ENCODE data around the gene SLA2. TPM values are rescaled to one million over a fixed set of nuclear protein-coding genes. Genes with fewer than 3 reads are reported as not detected.

The SLA2 gene
- total RNA-seq, 1 donor from 2014 or later, result not detected

- Mint-ChIP-seq H3K36me3 (peaks cover 8% of the 10 kb centered on the region), H3K4me3 (peak overlapping the region; percentile 97), H3K27me3 (no peaks in the 10 kb centered on the region), H3K4me1 (ENCODE audit: unreplicated experiment) (peaks cover 23% of the 10 kb centered on the region), H3K27ac (peak overlapping the region; percentile 94), H3K9me3 (no peaks in the 10 kb centered on the region)
- no peak for DNase-seq (ENCODE audit: extremely low spot score, unreplicated experiment)
- no peak for TF ChIP-seq CTCF (conservative IDR thresholded peaks at IDR 0.05)
Measured at GRCh38 chr20:36606158-36607066, 39.6 kb downstream of the SLA2 start.

GRCh38 chr20:36605399-36606157 is 40.4 kb downstream of the SLA2 start, which contains the start of gene RAB5IF:
TSS of gene RAB5IF (plus strand) at chr20:36605779. CDS start at chr20:36605952, 173 bp downstream.
- peak; percentile 99 for DNase-seq (ENCODE audit: extremely low spot score, unreplicated experiment)
- Mint-ChIP-seq H3K27ac (peak within 1 kb of the TSS; percentile 94), H3K36me3 (peaks cover 6% of the 10 kb centered on the region), H3K9me3 (no peaks in the 10 kb centered on the region), H3K27me3 (no peaks in the 10 kb centered on the region), H3K4me1 (ENCODE audit: unreplicated experiment) (peaks cover 24% of the 10 kb centered on the region), H3K4me3 (peak within 1 kb of the TSS; percentile 97)
- peak; percentile 96 for TF ChIP-seq CTCF (conservative IDR thresholded peaks at IDR 0.05)

- Mint-ChIP-seq H3K27me3 (no peaks in the 10 kb centered on the region), H3K27ac (peak overlapping the region; percentile 94), H3K9me3 (no peaks in the 10 kb centered on the region), H3K4me1 (ENCODE audit: unreplicated experiment) (peaks cover 24% of the 10 kb centered on the region), H3K4me3 (peak overlapping the region; percentile 97), H3K36me3 (peaks cover 4% of the 10 kb centered on the region)
- DNase-seq (ENCODE audit: extremely low spot score, unreplicated experiment), result no peak
- no peak for TF ChIP-seq CTCF (conservative IDR thresholded peaks at IDR 0.05)
Measured at GRCh38 chr20:36604952-36605398, 41.0 kb downstream of the SLA2 start.

GRCh38 chr20:36601540-36601939 is 44.5 kb downstream of the SLA2 start:
- Mint-ChIP-seq H3K9me3 (no peaks in the 10 kb centered on the region), H3K4me3 (no peak overlapping the region), H3K36me3 (no peaks in the 10 kb centered on the region), H3K27me3 (no peaks in the 10 kb centered on the region), H3K27ac (no peak overlapping the region), H3K4me1 (ENCODE audit: unreplicated experiment) (peaks cover 19% of the 10 kb centered on the region)
- no peak for DNase-seq (ENCODE audit: extremely low spot score, unreplicated experiment)
- no peak for TF ChIP-seq CTCF (conservative IDR thresholded peaks at IDR 0.05)

- peaks cover 13% of the 10 kb centered on the region for H3K4me1 Mint-ChIP-seq (ENCODE audit: unreplicated experiment)
- H3K27me3 Mint-ChIP-seq, result no peaks in the 10 kb centered on the region
- no peak overlapping the region for H3K4me3 Mint-ChIP-seq
- H3K9me3 Mint-ChIP-seq, result no peaks in the 10 kb centered on the region
- peak overlapping the region; percentile 53 for H3K27ac Mint-ChIP-seq
- TF ChIP-seq CTCF (conservative IDR thresholded peaks at IDR 0.05), result no peak
- no peaks in the 10 kb centered on the region for H3K36me3 Mint-ChIP-seq
- DNase-seq (ENCODE audit: extremely low spot score, unreplicated experiment), result no peak
Measured at GRCh38 chr20:36599912-36600345, 46.1 kb downstream of the SLA2 start.
